Stimulated activated CD8-positive, alpha-beta memory T cell treated with anti-CD3 and anti-CD28 coated beads, Interleukin-4, amount 100 ng/mL, for 24 hours (primary cell): Measurements from ENCODE around the gene CDC27.
"Not testable (repeated sequence)": the region's sequence is repeated elsewhere in the genome, so short reads cannot be mapped to it uniquely, and the experiment has no call there.

ENCODE experiments used
- DNase-seq: peaks from one replicate; pipeline ENCODE4 v3.0.0-alpha.2; 2020; ENCODE audit warnings: low read depth

Gene CDC27

DNA sequence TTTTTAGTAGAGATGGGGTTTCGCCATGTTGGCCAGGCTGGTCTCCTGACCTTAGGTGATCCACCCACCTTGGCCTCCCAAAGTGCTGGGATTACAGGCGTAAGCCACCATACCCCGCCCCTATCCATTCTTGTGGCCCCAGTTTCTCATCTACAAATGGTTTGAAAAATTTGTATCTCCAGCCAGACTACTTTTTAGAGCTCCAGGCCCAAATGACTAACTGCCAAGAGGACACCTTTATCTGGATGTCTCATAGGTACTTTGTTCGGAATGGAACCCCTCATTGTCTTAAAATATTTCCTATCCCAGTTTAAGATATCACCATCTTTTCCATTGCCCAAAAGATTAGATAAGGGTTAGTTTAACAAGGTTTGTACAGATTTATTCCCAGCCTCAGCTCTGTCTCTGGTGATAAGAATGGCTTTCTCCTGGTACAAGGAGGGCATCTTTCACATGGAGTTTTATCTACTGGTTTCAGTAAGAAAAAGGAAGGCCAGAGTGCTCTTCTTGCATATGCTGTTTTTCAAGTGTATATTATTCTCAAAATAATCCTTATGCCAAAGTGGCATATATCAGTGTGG lies 4.9 kb upstream of the CDC27 start:
- no peak for DNase-seq

DNA sequence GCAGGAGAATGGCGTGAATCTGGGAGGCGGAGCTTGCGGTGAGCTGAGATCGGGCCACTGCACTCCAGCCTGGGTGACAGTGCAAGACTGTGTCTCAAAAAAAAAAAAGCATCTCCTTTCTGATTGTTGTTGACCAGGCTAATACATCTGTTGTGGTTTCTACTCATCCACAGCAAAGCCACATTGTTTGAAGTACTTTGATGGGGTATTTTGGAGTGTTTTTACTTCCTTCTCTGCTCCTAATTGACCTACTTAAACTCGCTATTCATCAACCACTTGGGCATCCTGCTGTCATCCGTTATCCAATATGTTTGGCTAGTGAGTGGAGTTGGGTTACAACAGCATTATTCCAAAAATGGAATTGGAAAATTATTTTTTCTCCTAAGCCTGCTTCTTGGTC lies 3.5 kb upstream of the CDC27 start:
- DNase-seq: no peak

DNA sequence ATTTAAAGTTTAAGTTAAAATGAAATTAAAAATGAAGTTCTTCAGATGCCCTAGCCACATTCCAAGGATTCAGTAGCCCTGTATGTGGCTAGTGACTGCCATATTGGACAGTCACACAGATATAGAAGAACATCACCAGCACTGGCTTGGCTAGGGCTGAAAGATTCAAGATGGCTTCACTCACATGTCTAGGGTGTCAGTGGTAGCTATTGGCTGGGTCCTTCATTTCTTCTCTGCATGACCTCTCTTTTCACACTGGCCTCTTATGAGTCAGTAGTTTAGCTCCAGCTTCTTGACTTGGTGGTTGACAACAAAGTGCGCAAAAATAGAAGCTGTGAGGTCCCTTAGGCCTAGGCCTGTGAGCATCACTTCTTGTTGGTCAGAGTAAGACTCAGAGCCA lies 1.7 kb upstream of the CDC27 start:
- DNase-seq: no peak

DNA sequence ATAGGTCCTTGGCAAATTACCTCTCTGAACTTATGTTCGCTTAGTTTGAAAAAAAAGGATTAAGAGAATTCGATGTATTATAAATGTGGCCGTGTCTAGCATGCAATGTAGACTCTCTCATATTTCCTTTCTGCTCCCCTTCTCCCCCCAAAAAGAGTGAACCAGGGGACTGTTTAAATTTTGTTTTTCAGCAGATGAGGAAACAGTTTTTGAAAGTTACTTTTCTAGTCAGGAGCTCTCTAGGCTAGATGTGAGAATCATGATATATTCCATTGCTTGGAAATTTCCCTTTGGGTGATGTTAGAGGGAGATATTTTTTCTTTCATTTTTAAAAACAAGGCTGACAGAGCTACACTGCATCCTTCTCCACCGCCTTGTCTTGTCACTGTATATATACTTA lies 1.1 kb upstream of the CDC27 start:
- no peak for DNase-seq

DNA sequence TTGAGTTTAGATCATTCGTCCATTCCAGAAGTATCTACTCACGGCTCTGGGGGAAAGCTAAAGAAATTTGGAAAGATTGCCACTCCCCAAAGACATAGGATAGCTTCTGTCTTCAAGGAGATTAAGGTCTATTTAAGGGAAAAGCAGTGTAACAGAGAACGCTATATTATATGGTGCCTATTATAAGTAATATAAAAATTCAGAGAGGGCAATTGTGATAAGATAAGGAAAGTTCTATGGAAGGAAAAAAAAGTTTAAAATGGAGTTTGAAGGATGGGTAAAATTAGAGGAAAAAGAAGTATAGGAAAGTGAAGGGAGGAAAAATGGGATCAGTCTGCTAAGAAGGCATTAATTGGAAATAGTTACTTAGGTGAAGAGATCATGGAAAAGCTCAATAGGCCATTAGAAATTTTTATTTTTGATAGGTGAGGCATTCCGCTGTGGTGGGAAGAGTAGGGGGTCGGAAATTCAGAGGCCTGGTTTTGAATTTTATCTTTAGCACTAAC lies 690 bp upstream of the CDC27 start:
- DNase-seq: no peak

DNA sequence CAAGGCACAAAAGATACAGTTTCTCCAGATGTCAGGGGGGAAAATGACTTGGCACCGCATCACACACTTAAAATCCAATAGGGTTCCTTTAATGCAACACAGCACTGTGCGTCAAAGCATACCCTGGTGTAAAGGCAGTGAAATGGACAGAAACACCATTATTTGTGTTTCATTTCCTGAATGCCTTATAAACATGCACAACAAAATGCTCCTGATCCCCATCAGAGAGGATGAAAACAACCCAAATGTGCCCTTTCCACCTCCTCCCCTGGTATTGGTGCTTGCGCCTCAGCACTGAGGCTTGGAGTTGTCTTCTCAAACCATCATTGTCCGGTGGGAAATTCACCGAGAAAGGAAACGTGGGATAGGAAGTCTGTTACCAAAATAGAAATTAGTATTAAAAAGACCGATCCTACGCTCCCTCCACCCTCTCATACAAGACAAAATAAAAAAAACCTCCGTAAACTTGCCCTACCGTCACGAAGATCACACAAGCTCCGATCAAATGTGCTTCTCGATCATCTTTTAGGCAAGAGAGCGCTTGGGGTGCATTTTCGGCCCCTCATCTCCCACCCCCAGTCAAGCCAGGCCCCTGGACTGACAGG lies 722 bp downstream of the CDC27 start:
- no peak for DNase-seq

DNA sequence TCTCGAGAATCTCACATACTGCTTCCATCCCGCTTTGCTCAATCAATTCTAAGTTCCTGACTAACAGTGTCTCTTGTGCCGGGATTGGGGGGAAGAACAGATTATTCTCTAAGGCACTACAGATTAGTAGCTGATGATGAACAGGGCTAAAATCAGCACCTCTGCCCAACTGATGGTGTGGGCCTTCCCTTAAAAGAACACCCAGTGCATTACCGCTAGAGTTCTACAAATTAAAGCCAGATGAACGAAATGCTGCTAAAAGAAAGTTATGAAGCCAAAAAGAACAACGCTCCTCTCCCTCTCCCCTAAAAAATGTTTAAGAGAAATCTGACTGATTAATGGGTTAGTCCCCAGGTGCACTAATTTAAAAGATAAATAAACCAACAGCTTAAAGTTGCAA lies 4.4 kb downstream of the CDC27 start:
- DNase-seq: no peak

DNA sequence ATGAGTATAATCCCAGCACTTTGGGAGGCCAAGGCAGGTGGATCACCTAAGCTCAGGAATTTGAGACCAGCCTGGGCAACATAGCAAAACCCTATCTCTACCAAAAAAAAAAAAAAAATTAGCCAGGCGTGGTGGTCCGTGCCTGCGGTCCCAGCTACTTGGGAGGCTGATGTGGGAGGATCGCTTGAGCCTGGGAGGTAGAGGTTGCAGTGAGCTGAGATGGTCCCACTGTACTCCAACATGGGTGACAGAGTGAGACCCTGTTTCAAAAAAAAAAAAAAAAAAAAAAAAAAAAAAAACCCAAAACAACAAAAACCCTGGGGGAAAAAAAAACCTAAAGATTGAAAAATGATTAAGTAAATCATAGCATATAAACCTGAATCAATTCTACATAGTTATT lies 8.1 kb downstream of the CDC27 start:
- not testable (repeated sequence) for DNase-seq

DNA sequence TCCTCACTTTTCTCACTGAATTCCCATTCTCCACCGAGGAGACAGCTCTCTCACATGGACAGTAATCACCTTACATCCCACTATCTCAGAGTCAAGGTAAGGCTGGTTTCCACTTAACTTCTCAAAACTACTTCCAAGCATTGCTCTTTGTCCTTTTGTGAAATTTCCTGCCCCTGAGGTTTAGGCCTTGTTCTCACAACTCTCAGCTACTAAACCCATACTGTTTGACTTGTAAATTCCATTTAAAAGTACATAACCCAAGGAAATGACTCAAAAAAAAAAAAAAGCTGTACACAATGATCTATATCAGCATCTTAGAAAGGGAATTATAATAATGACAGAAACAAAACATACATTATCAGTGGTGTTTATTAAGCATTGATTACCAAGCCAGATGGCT lies 8.8 kb downstream of the CDC27 start:
- no peak for DNase-seq

DNA sequence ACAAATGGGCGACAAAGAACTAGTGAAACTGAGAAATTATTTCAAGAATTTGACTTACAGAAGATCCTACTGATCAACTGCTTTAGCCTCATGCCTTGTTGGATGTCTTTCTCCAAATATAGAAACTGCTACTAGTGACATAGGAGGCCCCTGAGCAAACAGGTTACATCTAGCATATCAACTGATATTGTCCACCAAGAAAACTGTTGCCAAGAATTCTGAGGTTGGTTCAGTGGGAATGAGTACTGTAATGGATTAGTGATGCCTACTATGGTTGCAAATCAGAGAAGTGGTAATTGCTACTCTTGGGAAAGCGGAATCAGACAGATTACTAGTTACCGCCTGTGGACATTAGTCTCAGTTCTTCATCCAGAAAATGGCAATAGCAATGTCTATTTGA lies 10.0 kb downstream of the CDC27 start:
- DNase-seq: no peak

DNA sequence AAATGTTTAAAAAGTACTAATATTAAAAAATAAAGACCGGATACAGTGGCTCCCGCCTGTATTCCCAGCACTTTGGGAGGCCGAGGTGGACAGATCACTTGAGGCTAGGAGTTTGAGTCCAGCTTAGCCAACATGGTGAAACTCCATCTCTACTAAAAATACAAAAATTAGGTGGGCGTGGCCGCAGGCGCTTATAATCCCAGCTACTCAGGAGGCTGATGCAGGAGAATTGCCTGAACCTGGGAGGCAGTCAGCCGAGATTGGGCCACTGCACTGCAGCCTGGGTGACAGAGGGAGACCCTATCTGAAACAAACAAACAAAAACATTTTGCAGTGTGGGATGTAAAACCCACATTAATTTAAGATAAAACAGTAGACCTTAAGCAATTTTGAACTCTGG lies 11.8 kb downstream of the CDC27 start:
- DNase-seq: no peak

DNA sequence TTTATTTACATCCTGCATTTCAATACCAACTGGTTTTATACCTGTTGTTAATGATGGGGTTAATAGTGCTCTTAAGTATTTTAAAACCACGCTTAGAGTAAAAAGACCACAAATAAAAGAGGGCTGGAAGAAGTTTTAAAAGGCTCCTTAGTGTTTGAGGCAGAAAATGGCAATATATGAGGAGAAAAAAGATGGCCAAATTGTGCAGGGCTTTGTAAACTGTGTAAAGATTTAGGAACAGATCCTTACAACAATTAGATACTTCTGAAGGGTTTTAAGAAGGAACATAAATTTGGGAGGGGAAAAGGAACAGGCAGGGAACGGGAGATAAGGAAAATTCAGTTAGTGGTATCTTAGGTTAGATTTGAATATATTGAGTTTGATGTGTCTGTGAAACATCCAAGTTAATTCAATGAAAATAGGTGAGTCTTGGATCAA lies 12.7 kb downstream of the CDC27 start:
- DNase-seq: no peak

DNA sequence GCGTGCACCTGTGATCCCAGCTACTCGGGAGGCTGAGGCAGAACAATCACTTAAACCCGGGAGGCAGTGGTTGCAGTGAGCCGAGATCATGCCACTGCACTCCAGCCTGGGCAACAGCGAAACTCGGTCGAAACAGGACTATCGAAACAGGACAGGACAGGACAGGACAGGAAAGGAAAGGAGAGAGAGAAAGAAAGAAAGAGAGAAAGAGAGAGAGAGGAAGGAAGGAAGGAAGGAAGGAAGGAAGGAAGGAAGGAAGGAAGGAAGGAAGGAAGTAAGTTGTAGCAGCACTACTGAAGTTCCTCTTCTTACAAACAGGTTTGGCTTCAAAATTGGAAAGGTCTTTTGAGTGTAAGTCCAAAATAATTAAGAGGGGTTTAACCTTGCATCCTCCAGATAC lies 14.3 kb downstream of the CDC27 start:
- DNase-seq: not testable (repeated sequence)

DNA sequence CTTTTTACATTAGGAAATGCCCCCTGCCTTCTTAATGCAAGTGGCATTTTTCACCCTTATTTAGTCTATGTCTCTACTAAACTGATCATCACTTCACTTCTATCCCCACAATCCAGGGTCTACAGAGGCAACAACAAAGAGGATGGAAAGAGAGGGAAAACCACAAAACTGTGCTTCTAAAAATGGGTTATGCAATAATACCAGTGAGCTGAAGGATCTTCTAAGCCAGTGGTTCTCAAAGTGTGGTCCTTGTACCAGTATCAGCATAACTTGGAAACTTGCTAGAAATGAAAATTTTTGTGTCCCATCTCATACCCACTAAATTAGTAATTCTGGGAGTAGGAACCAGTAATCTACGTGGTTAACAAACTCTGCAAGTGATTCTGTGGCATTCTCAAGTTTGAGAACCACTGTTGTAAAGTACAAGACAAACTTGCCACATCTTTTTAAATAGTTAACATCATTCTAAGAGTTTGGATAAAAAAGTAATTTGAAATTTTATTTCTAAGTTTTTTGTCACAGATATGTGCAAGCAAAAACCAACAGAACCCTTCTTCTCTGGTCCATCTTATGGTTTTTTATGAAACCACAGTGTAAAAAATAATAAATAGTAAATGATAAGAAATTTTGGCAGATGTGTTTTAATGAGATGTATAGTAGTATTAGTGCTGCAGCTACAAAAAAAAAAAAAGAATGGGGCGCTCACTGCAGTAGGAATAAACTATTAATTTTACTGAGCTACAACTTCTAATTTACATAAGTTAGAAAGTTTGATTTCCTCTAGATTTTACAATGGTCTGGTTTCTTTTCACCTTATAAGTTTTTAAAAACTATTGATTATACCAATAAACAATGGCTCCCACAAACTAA lies 16.2 kb downstream of the CDC27 start:
- no peak for DNase-seq

DNA sequence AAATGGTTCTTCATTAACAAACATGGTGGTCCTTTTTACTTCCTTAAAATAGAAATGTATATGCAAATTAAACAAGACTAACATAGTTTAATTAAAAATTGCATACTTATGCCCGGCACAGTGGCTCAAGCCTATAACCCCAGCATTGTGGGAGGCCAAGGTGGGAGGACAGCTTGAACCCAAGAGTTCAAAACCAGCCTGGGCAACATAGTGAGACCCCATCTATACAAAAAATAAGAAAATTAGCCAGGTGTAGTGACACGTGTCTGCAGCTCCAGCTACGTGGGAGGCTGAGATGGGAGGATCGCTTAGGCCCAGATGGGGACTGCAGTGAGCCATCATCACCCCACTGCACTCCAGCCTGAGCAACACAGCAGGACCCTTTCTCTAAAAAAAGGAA lies 18.4 kb downstream of the CDC27 start:
- no peak for DNase-seq

DNA sequence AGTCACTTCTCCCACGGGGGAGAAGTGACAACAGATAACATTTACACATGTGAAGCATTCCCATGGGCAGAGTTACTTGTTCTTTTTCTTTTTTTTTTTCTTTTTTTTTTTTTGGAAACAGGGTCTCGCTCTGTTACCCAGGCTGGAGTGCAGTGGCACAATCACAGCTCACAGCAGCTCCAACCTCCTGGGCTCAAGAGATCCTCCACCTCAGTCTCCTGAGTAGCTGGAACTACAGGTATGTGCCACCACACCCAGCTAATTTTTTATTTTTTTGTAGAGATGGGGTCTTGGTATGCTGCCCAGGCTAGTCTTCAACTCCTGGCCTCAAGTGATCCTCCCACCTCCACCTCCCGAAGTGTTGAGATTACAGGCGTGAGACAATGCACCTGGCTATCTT lies 20.2 kb downstream of the CDC27 start:
- not testable (repeated sequence) for DNase-seq

DNA sequence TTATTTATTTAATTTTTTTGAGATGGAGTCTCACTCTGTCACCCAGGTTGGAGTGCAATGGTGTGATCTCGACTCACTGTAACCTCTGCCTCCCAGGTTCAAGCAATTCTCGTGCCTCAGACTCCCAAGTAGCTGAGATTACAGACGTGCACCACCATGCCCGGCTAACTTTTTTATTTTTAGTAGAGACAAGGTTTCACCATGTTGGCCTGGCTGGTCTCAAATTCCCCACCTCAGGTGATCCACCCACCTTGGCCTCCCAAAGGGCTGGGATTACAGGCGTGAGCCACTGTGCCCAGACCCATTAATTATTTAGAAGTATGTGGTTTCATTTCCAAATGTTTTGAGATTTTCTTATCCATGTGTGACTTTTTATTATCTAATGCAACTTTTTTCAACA lies 22.2 kb downstream of the CDC27 start:
- not testable (repeated sequence) for DNase-seq

DNA sequence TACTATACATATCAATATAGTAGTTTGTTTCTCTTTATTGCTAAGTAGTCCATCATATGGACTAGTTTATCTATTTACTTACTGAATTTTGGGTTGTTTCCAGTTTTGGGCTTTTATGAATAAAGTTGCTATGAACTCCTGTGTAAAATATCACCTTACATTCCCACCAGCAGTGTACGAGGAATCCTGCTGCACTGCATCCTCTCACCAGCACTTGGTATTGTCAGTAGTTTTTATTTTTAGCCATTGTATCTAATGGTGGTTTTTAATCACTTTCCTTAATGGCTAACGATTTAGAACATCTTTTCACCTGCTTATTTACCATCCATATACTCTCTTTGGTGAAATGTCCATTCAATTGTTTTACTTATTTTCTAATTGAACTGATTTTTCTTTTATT lies 24.0 kb downstream of the CDC27 start:
- no peak for DNase-seq

DNA sequence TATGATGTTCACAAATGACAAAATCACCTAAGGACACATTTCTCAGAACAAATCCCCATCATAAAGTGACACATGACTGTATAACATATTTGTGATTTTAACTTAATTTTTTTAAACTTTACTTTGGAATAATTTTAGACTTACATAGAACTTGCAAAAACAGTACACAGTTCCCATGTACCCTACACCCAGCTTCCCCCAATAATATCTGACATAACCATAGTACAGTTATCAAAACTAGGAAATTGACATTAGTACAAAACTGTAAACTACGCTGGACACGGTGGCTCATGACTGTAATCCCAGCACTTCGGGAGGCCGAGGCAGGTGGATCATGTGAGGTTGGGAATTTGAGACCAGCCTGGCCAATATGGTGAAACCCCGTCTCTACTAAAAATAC lies 24.8 kb downstream of the CDC27 start:
- DNase-seq: no peak

DNA sequence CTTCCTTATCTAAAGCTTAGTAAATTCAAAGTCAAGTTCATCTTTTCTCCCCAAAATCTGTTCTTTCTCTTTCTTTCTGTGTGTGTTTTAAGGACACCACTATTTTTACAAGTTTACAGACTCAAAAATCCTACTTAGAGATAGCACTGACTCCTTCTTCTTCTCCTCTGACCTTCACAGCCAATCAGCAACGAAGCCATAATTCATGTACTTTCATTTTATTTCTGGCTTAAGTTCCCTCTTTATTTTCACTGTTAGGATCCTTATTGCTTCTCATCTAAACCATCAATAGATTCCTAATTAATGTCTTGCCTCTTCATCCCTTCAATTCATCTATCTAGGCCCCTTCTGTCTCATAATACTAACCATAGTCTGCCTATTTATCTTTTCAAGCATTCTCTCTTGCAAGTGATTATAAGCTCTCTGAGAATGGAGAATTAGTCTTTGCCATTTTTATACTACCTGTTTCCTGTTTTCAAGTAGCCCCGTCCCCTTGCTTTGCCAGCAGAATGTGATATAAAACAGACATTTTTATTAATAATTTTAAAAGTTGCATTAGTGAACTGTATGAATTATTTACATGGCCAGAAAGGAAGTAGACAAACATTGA lies 27.0 kb downstream of the CDC27 start:
- DNase-seq: no peak

DNA sequence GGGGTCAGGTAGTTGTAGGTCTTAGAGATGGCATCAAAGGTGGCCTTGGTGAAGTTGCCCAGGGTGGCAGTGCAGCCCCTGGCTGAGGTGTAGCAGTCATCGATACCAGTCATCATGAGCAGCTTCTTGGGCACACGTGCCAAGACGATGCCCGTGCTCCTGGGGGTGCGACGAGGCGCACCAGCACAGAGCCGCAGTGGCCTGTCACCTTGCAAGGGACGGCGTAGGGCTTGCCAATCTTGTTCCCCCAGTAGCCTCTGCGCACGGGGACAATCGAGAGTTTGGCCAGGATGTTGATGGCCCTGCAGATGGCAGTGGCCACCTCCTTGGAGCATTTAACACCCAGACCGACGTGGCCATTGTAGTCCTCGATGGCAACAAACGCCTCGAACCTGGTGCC lies 29.8 kb downstream of the CDC27 start:
- DNase-seq: no peak

DNA sequence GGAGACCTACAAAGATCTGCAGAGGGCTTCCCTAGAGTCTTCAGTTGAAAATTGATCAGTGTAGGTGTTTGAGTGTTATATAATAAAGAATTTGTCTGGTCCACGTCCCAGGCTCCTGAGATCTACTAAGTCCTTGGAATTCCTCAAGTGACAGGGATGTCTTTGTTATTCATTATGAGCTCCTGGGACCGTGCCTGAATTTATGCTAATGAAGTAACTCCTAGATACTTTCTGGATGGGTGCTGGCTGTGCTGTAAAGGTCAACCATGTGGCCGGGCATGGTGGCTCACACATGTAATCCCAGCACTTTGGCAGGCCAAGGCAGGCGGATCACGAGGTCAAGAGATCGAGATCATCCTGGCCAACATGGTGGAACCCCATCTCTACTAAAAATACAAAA lies 43.7 kb downstream of the CDC27 start:
- no peak for DNase-seq

DNA sequence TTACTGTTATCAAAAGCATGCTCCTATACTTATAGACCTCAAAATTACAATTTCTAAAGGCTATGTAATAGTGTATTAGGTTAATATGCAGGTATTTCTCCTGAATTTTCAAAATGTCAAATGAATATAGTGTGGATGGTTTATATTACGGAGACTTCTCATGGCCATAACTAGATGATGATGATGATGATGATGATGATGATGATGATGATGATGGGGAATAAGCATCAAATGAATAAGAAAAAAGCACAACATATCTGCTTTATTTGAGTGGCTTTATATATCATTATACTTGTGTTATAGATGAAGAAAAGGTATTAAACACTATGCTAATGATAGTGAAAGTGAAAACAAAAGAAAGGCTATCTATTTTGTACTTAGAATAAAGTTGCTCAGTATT lies 53.9 kb downstream of the CDC27 start:
- DNase-seq: no peak
